Skin epidermis (tissue), 12 donors: ENCODE measurements around the gene CYP4F8.
"Not testable (repeated sequence)": the region's sequence is repeated elsewhere in the genome, so short reads cannot be mapped to it uniquely, and the experiment has no call there.

Source experiments
- H3K27ac ChIP-seq, 21 experiments: fragments of 200-600 bp; sonication (generic) in 11 of 21; one replicate each; pipeline ENCODE4 v1.5.0; 2020; ENCODE audit warnings: mild to moderate bottlenecking in 3 of 21, inconsistent platforms in 2 of 21, moderate library complexity in 2 of 21
- H3K4me3 ChIP-seq, 7 experiments: fragments of 200-600 bp; sonication (generic) in 2 of 7; one replicate each; pipeline ENCODE4 v1.5.0; 2020; ENCODE audit warnings: inconsistent platforms in 2 of 7, mild to moderate bottlenecking in 2 of 7, moderate library complexity in 1 of 7

CYP4F8 gene

DNA sequence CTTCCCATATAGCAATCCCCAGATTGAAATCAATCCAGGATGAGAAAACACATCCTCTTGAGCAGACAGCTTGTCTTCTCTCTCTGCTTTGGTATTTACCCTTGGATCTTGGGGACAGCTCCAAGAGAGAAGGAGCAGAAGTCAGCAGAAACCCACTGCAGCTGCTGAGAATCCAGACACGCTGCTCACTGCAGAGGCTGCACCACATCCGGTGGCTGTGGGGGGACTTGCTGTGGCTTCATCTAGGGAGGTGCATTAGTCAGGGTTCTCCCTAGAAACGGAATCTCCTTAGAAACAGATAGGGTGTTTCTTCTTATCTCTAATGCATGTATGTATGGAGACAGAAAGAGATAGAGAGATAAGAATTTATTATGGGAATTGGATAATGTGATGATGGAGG is 60.5 kb downstream of the CYP4F8 start:
- Histone ChIP-seq H3K4me3 (no peak overlapping the region), H3K27ac (no peak overlapping the region)

DNA sequence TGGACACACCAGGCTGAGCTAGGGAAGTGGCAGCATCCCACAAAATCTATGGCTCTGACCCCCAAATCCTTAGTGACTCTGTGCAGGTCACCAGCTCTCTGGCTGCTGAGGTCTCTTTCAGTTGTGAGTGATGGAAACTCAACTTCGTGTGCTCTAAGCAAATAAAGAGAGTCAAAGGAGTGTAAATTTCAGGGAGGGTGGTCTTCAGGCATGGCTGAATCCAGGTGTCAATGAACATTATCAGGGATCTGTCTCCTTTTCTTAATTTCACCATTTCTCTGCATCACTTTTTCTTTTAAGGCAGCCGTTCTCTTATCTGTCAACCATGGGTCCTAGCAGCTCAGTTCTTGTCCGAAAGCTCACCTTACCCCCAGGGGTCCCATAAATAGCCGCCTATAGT is 64.1 kb downstream of the CYP4F8 start:
- Histone ChIP-seq H3K4me3 (no peak overlapping the region), H3K27ac (no peak overlapping the region)

DNA sequence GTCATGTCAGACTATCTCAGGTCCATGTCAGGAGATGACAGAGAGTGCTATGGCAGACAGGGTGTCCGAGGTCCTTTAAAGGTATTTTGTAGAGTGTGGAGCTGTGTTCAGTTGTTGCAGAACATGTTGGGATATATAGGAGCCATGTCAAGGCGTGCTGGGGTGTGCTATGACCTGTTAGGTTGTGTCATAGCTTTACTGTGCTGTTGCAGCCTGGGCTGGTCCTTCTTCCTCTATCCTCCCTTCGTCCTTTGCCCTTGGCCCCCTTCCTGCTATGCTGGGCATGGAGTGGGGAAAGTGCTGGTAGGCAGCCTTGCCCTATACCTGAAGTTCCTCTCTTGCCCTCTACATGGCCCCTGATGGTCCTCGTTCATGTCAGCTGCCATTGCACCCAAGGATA is 64.8 kb downstream of the CYP4F8 start:
- not testable (repeated sequence) for H3K4me3 ChIP-seq, H3K27ac ChIP-seq
